DND-41 (cell line): ENCODE data around the gene TTC24.

Experiments used
- CTCF ChIP-seq: IDR thresholded peaks from 2 replicates; pipeline ENCODE4 v1.5.1; 2012; ENCODE audit warnings: borderline replicate concordance, low read length, moderate library complexity, mild to moderate bottlenecking; ENCODE audit not compliant: poor library complexity, severe bottlenecking; ENCODE audit errors: extremely low read depth
- EZH2 ChIP-seq: IDR thresholded peaks from 3 replicates; pipeline ENCODE4 v1.6.1; 2012; ENCODE audit warnings: borderline replicate concordance, low read depth, mild to moderate bottlenecking, moderate library complexity, low read length, inconsistent platforms; ENCODE audit not compliant: severe bottlenecking

GRCh38 chr1:156566436-156566835 is 13.1 kb upstream of the TTC24 start:
- TF ChIP-seq CTCF (no peak), EZH2 (no peak)
